Measurements from ENCODE around the gene ABCF3. TPM values are rescaled to one million over a fixed set of nuclear protein-coding genes. Genes with fewer than 3 reads are reported as not detected.

The ABCF3 gene
- polyA plus RNA-seq, 1 donor (not counting 4 experiments of a cell fraction or from before 2014, with no cell fraction given) = 39.2 TPM

DNA sequence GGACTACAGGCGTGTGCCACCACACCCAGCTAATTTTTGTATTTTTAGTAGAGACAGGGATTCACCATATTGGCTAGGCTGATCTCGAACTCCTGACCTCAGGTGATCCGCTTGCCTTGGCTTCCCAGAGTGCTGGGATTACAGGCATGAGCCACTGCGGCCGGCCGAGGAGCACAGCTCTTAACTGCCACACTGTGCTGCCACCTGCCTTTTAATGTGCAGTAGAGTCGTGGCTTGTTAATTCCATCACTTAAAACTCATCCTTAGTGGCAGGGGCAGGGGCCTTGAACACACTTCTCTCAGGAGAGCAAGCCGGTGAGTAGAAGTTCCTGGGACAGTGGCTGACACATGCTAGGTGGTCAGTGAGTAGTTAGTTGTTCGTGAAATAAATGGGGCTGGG, 12.5 kb downstream of the ABCF3 start:
- peaks cover 14 to 15% of the 10 kb centered on the region in 2 experiments for H3K36me3 ChIP-seq (ENCODE audit: control insufficient read depth in 2 of 2, extremely low read depth in 1 of 2, insufficient read depth in 2 of 2, low read length in 2 of 2)
- H3K4me2 ChIP-seq (ENCODE audit: control insufficient read depth, extremely low read depth, insufficient read depth, low read depth, low read length) = no peak overlapping the region
- H3K9ac ChIP-seq (ENCODE audit: control insufficient read depth, extremely low read depth, insufficient read depth, low read length) = no peak overlapping the region
- dilution Hi-C loops (cut with MboI; ENCODE audit: extremely low pct_ligation_motif_present, low sequenced_read_pairs) = no loop called here
- H4K20me1 ChIP-seq (ENCODE audit: control insufficient read depth, extremely low read depth, insufficient read depth, low read length) = no peaks in the 10 kb centered on the region
- H3K79me2 ChIP-seq (ENCODE audit: control insufficient read depth, insufficient read depth, low read length) = no peaks in the 10 kb centered on the region
- no peaks in the 10 kb centered on the region for H3K27me3 ChIP-seq (ENCODE audit: control insufficient read depth, extremely low read depth, insufficient read depth, low read length)
- no peaks in the 10 kb centered on the region for H3K9me3 ChIP-seq (ENCODE audit: control insufficient read depth, low read depth, low read length)
- H3K27ac ChIP-seq (ENCODE audit: control insufficient read depth, insufficient read depth, low read length) = no peak overlapping the region
- no peaks in the 10 kb centered on the region for H3K9me1 ChIP-seq (ENCODE audit: control insufficient read depth, extremely low read depth, insufficient read depth, low read length)
- no peak overlapping the region for H2AFZ ChIP-seq (ENCODE audit: control insufficient read depth, low read length)
- TF ChIP-seq, protein P1, sequence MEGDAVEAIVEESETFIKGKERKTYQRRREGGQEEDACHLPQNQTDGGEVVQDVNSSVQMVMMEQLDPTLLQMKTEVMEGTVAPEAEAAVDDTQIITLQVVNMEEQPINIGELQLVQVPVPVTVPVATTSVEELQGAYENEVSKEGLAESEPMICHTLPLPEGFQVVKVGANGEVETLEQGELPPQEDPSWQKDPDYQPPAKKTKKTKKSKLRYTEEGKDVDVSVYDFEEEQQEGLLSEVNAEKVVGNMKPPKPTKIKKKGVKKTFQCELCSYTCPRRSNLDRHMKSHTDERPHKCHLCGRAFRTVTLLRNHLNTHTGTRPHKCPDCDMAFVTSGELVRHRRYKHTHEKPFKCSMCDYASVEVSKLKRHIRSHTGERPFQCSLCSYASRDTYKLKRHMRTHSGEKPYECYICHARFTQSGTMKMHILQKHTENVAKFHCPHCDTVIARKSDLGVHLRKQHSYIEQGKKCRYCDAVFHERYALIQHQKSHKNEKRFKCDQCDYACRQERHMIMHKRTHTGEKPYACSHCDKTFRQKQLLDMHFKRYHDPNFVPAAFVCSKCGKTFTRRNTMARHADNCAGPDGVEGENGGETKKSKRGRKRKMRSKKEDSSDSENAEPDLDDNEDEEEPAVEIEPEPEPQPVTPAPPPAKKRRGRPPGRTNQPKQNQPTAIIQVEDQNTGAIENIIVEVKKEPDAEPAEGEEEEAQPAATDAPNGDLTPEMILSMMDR (optimal IDR thresholded peaks at IDR 0.05 in 1 of 3, IDR thresholded peaks at IDR 0.05 in 1 of 3, conservative IDR thresholded peaks at IDR 0.05 in 1 of 3; ENCODE audit: extremely low read depth in 1 of 3, insufficient read depth in 2 of 3, low read length in 3 of 3) = no peak
- no peak for TF ChIP-seq EZH2 (IDR thresholded peaks at IDR 0.05; ENCODE audit: low read length)
- no peak for FAIRE-seq
- H3K4me1 ChIP-seq (ENCODE audit: control insufficient read depth, extremely low read depth, insufficient read depth, low read length) = no peaks in the 10 kb centered on the region
- DNase-seq (ENCODE audit: low read depth, low spot score) = no peak
- H3K4me3 ChIP-seq (ENCODE audit: control insufficient read depth in 2 of 3, extremely low read depth in 1 of 3, insufficient read depth in 2 of 3, low read depth in 1 of 3, low read length in 3 of 3) = no peak overlapping the region

DNA sequence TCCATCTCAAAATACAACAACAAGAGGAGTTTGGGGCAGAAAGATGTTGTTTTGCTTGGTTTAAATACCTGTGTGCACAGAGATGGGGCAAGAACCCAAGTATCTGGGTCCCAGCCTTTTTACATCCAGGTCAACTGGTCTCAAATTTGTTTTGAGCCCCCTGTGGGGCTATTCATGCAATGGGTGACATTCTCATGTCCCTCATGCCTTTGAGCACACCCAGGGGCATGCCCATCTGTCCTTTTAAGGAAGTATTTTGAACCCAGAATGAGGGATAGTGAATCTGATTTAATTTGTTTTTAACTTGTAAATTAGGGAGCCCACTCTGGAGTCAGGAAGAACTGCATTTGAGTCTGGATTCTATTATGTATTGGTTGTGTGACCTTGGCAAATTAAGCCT, 14.8 kb downstream of the ABCF3 start:
- dilution Hi-C loops (cut with MboI; ENCODE audit: extremely low pct_ligation_motif_present, low sequenced_read_pairs) = no loop called here
- H3K9me3 ChIP-seq (ENCODE audit: control insufficient read depth, low read depth, low read length) = no peaks in the 10 kb centered on the region
- DNase-seq (ENCODE audit: low read depth, low spot score) = no peak
- no peaks in the 10 kb centered on the region for H3K9me1 ChIP-seq (ENCODE audit: control insufficient read depth, extremely low read depth, insufficient read depth, low read length)
- H3K4me1 ChIP-seq (ENCODE audit: control insufficient read depth, extremely low read depth, insufficient read depth, low read length) = no peaks in the 10 kb centered on the region
- no peaks in the 10 kb centered on the region for H3K27me3 ChIP-seq (ENCODE audit: control insufficient read depth, extremely low read depth, insufficient read depth, low read length)
- no peak overlapping the region for H3K9ac ChIP-seq (ENCODE audit: control insufficient read depth, extremely low read depth, insufficient read depth, low read length)
- no peak overlapping the region for H3K27ac ChIP-seq (ENCODE audit: control insufficient read depth, insufficient read depth, low read length)
- H3K36me3 ChIP-seq (ENCODE audit: control insufficient read depth in 2 of 2, extremely low read depth in 1 of 2, insufficient read depth in 2 of 2, low read length in 2 of 2) = peaks cover under 1 to 4% of the 10 kb centered on the region in 2 experiments
- FAIRE-seq = no peak
- H3K4me3 ChIP-seq (ENCODE audit: control insufficient read depth in 2 of 3, extremely low read depth in 1 of 3, insufficient read depth in 2 of 3, low read depth in 1 of 3, low read length in 3 of 3) = no peak overlapping the region
- H2AFZ ChIP-seq (ENCODE audit: control insufficient read depth, low read length) = no peak overlapping the region
- H3K4me2 ChIP-seq (ENCODE audit: control insufficient read depth, extremely low read depth, insufficient read depth, low read depth, low read length) = no peak overlapping the region
- TF ChIP-seq EZH2 (IDR thresholded peaks at IDR 0.05; ENCODE audit: low read length) = no peak
- TF ChIP-seq, protein P1 (optimal IDR thresholded peaks at IDR 0.05 in 1 of 3, IDR thresholded peaks at IDR 0.05 in 1 of 3, conservative IDR thresholded peaks at IDR 0.05 in 1 of 3; ENCODE audit: extremely low read depth in 1 of 3, insufficient read depth in 2 of 3, low read length in 3 of 3) = no peak
- H3K79me2 ChIP-seq (ENCODE audit: control insufficient read depth, insufficient read depth, low read length) = no peaks in the 10 kb centered on the region
- H4K20me1 ChIP-seq (ENCODE audit: control insufficient read depth, extremely low read depth, insufficient read depth, low read length) = no peaks in the 10 kb centered on the region
